Progenitor cell of endocrine pancreas (in vitro differentiated cells): ENCODE measurements around the gene MGAT5. TPM values are rescaled to one million over a fixed set of nuclear protein-coding genes. Genes with fewer than 3 reads are reported as not detected.

Experiments
- DNase-seq: peaks from one replicate; pipeline ENCODE4 v3.0.0; 2021; ENCODE audit warnings: low spot score; ENCODE audit not compliant: unreplicated experiment
- H3K27ac Mint-ChIP-seq: 2 replicates; pipeline ENCODE4 v1.8.0; 2021; ENCODE audit warnings: mild to moderate bottlenecking, moderate library complexity, mixed read lengths
- H3K27me3 Mint-ChIP-seq: 2 replicates; pipeline ENCODE4 v1.8.0; 2021; ENCODE audit warnings: mixed read lengths
- H3K36me3 Mint-ChIP-seq: 2 replicates; pipeline ENCODE4 v1.8.0; 2022; ENCODE audit warnings: mixed read lengths; ENCODE audit not compliant: insufficient read depth
- H3K4me1 Mint-ChIP-seq: 2 replicates; pipeline ENCODE4 v1.8.0; 2021; ENCODE audit warnings: low read depth, mixed read lengths
- H3K4me3 Mint-ChIP-seq: 2 replicates; pipeline ENCODE4 v1.8.0; 2021; ENCODE audit warnings: low read depth, mild to moderate bottlenecking, moderate library complexity, mixed read lengths
- H3K9me3 Mint-ChIP-seq: 2 replicates; pipeline ENCODE4 v1.8.0; 2021; ENCODE audit warnings: low read depth, mixed read lengths
- CTCF ChIP-seq: fragments of 200-600 bp; sonication (generic); IDR thresholded peaks from one replicate; pipeline ENCODE4 v1.5.0; 2021; ENCODE audit warnings: antibody characterized with exemption, mild to moderate bottlenecking; ENCODE audit not compliant: unreplicated experiment
- total RNA-seq: library from RNA; stranded (reverse); gene quantifications from 2 replicates; pipeline ENCODE4 v1.2.1, GENCODE V29; 2021

MGAT5 gene
- total RNA-seq, 1 donor from 2014 or later, result 110 TPM

DNA sequence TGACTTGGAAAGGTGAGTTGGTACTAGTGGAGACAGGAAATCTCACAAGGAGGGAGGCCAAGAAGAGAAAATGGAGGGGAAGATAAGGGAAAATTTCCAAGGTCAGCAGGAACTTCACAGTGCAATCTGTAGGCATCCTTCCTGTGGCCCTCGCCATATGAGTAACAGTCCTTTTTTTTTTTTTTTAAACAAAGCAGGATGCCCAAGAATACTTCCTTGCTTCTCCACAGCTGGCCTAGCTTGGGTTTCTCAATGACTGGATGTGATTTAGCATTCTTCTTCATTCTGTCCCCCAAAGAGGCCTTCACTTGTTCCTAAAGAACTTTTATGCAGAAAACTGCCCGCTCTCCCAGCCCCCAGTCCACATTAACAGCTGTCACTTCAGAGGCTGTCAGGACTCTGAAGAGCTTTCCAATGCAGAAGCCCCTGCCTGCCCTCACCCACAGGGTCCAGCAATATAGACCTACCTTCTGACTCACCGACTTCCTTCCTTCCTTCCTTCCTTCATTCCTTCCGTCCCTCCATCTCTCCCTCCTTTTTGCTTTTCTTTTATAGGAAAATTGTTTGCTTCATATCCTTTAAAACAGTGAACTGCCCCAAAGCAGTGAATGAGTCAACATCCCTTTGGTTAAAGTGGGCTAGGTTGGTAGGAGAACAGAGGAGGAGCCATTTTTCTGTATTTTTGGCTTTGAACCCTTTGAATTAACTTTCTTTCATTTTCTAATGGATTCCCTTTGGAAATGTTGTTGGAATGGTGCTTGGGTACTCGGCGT lies 172.0 kb downstream of the MGAT5 start:
- Mint-ChIP-seq H3K36me3 (peaks cover 34% of the 10 kb centered on the region), H3K9me3 (no peaks in the 10 kb centered on the region), H3K27me3 (no peaks in the 10 kb centered on the region), H3K27ac (peak overlapping the region; percentile 30), H3K4me1 (peaks cover 16% of the 10 kb centered on the region), H3K4me3 (no peak overlapping the region)
- no peak for TF ChIP-seq CTCF
- no peak for DNase-seq

- H3K36me3 Mint-ChIP-seq, result peaks cover 37% of the 10 kb centered on the region
- DNase-seq, result no peak
- no peaks in the 10 kb centered on the region for H3K27me3 Mint-ChIP-seq
- no peaks in the 10 kb centered on the region for H3K9me3 Mint-ChIP-seq
- peaks cover 23% of the 10 kb centered on the region for H3K4me1 Mint-ChIP-seq
- H3K27ac Mint-ChIP-seq, result no peak overlapping the region
- H3K4me3 Mint-ChIP-seq, result no peak overlapping the region
- TF ChIP-seq CTCF, result no peak
Observed at GRCh38 chr2:134426721-134427120, 172.8 kb downstream of the MGAT5 start.

- H3K9me3 Mint-ChIP-seq, result no peaks in the 10 kb centered on the region
- H3K4me1 Mint-ChIP-seq, result peaks cover 49% of the 10 kb centered on the region
- H3K4me3 Mint-ChIP-seq, result no peak overlapping the region
- no peaks in the 10 kb centered on the region for H3K27me3 Mint-ChIP-seq
- peaks cover 30% of the 10 kb centered on the region for H3K36me3 Mint-ChIP-seq
- no peak for TF ChIP-seq CTCF
- no peak overlapping the region for H3K27ac Mint-ChIP-seq
- DNase-seq, result no peak
Observed at GRCh38 chr2:134429886-134430285, 176.0 kb downstream of the MGAT5 start.

- H3K27ac Mint-ChIP-seq, result peak overlapping the region; percentile 97
- no peak overlapping the region for H3K4me3 Mint-ChIP-seq
Observed at GRCh38 chr2:134431838-134432434, 178.1 kb downstream of the MGAT5 start.

More at GRCh38 chr2:134431838-134432434, 178.1 kb downstream of the MGAT5 start:
- Mint-ChIP-seq H3K36me3 (peaks cover 35% of the 10 kb centered on the region), H3K9me3 (no peaks in the 10 kb centered on the region), H3K4me1 (peaks cover 49% of the 10 kb centered on the region), H3K27me3 (no peaks in the 10 kb centered on the region)
- no peak for TF ChIP-seq CTCF
- DNase-seq, result no peak
